Spinal cord (tissue), 10 donors: ENCODE results near the gene PPP1R3F. TPM values are rescaled to one million over a fixed set of nuclear protein-coding genes. Genes with fewer than 3 reads are reported as not detected.
A peak's percentile ranks its signal among the peaks of the same experiment; 100 is the strongest.

ENCODE experiments used
- DNase-seq, 6 donors: peaks; one replicate each; pipeline versions ENCODE4 v3.0.0 to v3.0.0-alpha.2; 2013 to 2015; ENCODE audit warnings: low spot score in 6 of 6, low read depth in 4 of 6
- H3K27ac ChIP-seq: one replicate; pipeline ENCODE4 v1.5.1; 2013; ENCODE audit warnings: low read depth, low read length, control low read depth
- H3K27me3 ChIP-seq: one replicate; pipeline ENCODE4 v1.6.1; 2013; ENCODE audit warnings: low read length; ENCODE audit not compliant: control insufficient read depth, insufficient read depth
- H3K36me3 ChIP-seq: one replicate; pipeline ENCODE4 v1.6.1; 2013; ENCODE audit warnings: low read length; ENCODE audit not compliant: control insufficient read depth, insufficient read depth
- H3K4me1 ChIP-seq: one replicate; pipeline ENCODE4 v1.6.1; 2013; ENCODE audit warnings: low read length; ENCODE audit not compliant: control insufficient read depth, insufficient read depth
- H3K4me3 ChIP-seq: one replicate; pipeline ENCODE4 v1.5.1; 2013; ENCODE audit warnings: low read depth, low read length, control low read depth
- H3K9me3 ChIP-seq: one replicate; pipeline ENCODE4 v1.6.1; 2013; ENCODE audit warnings: low read length; ENCODE audit not compliant: control insufficient read depth, insufficient read depth
- WGBS: methylation state at CpG from one replicate; pipeline ENCODE4 v1.1.5; 2013; ENCODE audit warnings: missing lambda C conversion rate; ENCODE audit not compliant: insufficient coverage; 5-methylcytosine and 5-hydroxymethylcytosine counted together
- polyA plus RNA-seq, 2 donors: library from polyadenylated mRNA; unstranded; fragments of 120-200 nt; gene quantifications; one replicate each; pipeline ENCODE4 v1.2.1, GENCODE V29; 2013; ENCODE audit not compliant: insufficient read length in 2 of 2
- total RNA-seq, 2 donors: library from RNA; depleted of rRNA in 1 of 2; stranded (reverse); fragments of 120-200 nt in 1 of 2; fragments of >200 nt in 1 of 2; gene quantifications; one replicate each; pipeline versions ENCODE4 v1.2.3 to v1.2.4, GENCODE V29; 2013 to 2014
- donor health status: healthy.

Gene PPP1R3F
- total and polyA plus RNA-seq, 4 donors = 13.3 to 25.1 (median 18.8) TPM

DNA sequence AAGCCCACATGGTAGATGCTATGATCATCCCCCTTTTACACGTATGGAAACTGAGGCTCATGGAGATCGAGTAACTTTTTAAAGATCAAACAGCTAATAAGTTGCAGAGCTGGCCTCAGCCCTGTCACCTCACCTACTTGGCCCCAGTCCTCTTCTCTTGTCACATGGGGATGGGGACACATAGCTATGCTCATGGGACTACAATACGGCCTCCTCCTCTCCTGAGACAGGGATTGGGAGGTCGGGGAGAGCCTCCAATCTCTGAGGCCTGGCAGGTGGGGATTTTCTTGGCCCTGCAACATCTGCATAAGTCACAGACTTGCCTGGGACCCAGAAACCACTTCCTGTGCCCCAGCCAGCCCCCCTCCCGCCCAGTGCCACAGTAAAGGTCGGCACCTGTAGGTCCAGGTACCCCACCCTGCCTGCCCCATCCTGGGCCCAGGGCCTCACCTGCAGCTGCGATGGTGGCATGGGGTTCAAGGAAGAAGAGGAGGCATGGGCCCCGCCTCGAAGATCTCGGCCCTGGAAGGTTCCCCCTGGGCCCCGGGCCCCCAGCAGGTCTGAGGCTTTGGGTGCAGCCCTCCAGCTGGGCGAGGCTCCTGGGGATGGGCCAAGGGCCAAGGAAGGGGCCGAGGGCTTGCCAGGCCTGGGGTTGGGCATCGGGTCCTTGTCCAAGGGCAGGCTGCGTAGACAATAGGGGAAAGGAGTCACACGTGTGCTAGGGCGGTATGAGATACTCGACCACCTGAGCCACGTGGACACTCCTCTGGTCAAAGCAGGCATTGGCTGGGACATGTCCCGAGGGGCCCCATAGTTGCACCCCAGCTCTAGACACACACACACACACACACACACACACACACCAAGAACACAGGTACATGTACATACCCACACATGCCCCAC lies 11.5 kb upstream of the PPP1R3F start:
- WGBS = 82% methylated on average over 18 of the region's 20 CpGs
- no peaks in the 10 kb centered on the region for H3K36me3 ChIP-seq
- H3K4me1 ChIP-seq = no peaks in the 10 kb centered on the region
- no peaks in the 10 kb centered on the region for H3K27me3 ChIP-seq
- DNase-seq = no peak
- no peaks in the 10 kb centered on the region for H3K9me3 ChIP-seq
- H3K27ac ChIP-seq = no peak overlapping the region
- no peak overlapping the region for H3K4me3 ChIP-seq

DNA sequence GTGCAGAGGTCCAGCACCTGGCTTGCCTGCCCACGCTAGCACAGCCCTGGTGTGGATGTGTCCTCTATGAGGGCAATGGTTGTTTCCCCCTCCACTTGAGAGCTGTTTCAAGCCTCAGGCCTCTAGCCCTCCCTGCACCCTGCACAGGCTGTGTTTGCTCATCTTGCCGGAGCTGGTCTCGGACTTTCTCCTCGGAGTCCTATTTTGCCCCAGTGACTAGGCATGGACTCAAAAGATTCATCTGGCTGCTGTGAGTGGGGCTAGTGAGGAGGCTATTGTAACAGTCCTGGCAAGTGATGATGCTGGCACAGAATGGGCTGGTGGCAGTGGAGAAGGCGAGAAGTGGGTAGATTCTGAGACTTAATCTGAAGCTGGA lies 10.9 kb upstream of the PPP1R3F start:
- Histone ChIP-seq H3K36me3 (no peaks in the 10 kb centered on the region), H3K4me3 (no peak overlapping the region), H3K4me1 (no peaks in the 10 kb centered on the region), H3K9me3 (no peaks in the 10 kb centered on the region), H3K27me3 (no peaks in the 10 kb centered on the region), H3K27ac (no peak overlapping the region)
- DNase-seq = no peak
- WGBS = 87% methylated on average over 5 of the region's 5 CpGs

- no peak for DNase-seq
- no peaks in the 10 kb centered on the region for H3K36me3 ChIP-seq
- H3K27ac ChIP-seq = no peak overlapping the region
- no peaks in the 10 kb centered on the region for H3K4me1 ChIP-seq
- 96% methylated on average over 16 of the region's 17 CpGs for WGBS
- H3K27me3 ChIP-seq = no peaks in the 10 kb centered on the region
- H3K4me3 ChIP-seq = no peak overlapping the region
- no peaks in the 10 kb centered on the region for H3K9me3 ChIP-seq
Observed at GRCh38 chrX:49260221-49260985, 9.2 kb upstream of the PPP1R3F start.

- H3K27ac ChIP-seq = no peak overlapping the region
- no peaks in the 10 kb centered on the region for H3K9me3 ChIP-seq
- WGBS = no CpG with 5 or more reads among the region's 1 CpG
- DNase-seq = no peak
- no peaks in the 10 kb centered on the region for H3K4me1 ChIP-seq
- H3K4me3 ChIP-seq = no peak overlapping the region
- no peaks in the 10 kb centered on the region for H3K27me3 ChIP-seq
- H3K36me3 ChIP-seq = no peaks in the 10 kb centered on the region
Observed at GRCh38 chrX:49262603-49263002, 7.0 kb upstream of the PPP1R3F start.

DNA sequence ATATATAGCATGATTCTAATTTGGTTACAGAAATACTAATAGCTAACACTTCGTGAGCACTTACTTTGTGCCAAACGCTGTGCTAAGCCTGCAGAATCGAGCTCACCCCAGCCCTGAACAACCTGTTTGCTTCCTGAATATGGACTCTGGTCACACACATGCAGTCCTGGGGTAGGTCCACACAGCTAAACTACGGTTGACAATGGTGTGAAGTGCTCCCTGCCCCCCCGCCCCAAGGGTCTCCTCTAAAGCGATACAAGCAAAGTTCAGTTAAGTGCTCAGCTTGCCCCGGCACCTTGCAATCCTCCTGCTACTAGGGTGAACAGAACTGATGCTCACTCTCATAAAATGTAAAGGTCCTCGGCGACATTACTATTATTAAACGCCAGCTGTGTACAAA lies 6.0 kb upstream of the PPP1R3F start:
- 67% methylated on average over 8 of the region's 10 CpGs for WGBS
- DNase-seq = no peak
- no peaks in the 10 kb centered on the region for H3K36me3 ChIP-seq
- H3K27ac ChIP-seq = no peak overlapping the region
- no peaks in the 10 kb centered on the region for H3K4me1 ChIP-seq
- no peaks in the 10 kb centered on the region for H3K27me3 ChIP-seq
- H3K9me3 ChIP-seq = no peaks in the 10 kb centered on the region
- H3K4me3 ChIP-seq = no peak overlapping the region

GRCh38 chrX:49264460-49264859 lies 5.1 kb upstream of the PPP1R3F start, which contains the start of gene FOXP3:
Gene FOXP3, minus strand, starts transcription at chrX:49264710. Its CDS starts 6,205 bp downstream, at chrX:49258505.
- H3K9me3 ChIP-seq = no peaks in the 10 kb centered on the region
- H3K4me3 ChIP-seq = no peak within 1 kb of the TSS
- H3K4me1 ChIP-seq = no peaks in the 10 kb centered on the region
- no peaks in the 10 kb centered on the region for H3K36me3 ChIP-seq
- DNase-seq = no peak
- no peak within 1 kb of the TSS for H3K27ac ChIP-seq
- no peaks in the 10 kb centered on the region for H3K27me3 ChIP-seq
- no CpG with 5 or more reads among the region's 11 CpGs for WGBS

DNA sequence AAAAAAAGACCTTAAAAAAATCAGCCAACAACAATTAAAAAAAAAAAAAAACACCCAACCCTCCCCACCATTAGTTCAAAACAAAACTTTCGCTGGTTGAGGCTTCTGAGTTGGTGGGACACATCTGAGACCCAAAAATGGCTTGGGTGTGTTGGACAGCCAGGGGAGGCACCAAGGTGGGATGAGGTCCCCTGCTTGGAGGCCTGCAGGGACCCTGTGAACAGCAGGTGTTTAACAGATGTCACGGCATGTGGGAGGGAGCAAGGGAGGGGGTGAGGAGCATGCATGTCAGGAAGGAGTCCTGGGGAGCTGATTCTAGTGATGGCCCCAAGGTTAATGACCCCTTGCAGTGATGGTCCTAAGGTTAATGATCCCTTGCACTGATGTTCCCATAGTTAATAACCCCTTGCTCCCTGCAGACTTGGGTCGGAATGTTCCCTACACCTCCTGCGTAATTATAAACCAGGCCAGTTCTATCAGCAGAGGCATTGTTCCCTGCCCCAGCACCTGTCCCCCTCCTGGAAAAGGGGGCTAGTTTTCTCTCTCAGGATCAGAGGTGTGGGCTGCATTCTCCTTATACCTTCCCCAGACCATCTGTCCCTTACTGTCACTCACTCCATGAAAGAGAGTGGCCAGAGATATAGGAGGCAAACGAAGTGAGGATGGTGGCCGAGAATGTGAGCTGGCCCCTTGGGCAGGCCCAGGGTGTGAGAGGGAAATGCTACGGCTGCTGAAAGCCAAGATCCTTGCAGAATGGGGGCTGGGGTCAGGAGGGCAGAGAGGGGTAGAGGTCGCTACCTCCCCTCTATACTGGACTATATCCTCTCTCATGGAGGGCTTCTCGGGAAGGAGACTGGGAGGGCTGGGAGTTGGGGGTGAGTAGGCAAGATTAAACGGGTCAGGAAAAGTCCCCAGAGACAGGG lies 2.8 kb upstream of the PPP1R3F start:
- no peaks in the 10 kb centered on the region for H3K27me3 ChIP-seq
- H3K4me3 ChIP-seq = no peak overlapping the region
- peaks cover 4% of the 10 kb centered on the region for H3K36me3 ChIP-seq
- no peak for DNase-seq
- H3K9me3 ChIP-seq = no peaks in the 10 kb centered on the region
- H3K27ac ChIP-seq = no peak overlapping the region
- peaks cover 7% of the 10 kb centered on the region for H3K4me1 ChIP-seq
- 63% methylated on average over 4 of the region's 10 CpGs for WGBS

DNA sequence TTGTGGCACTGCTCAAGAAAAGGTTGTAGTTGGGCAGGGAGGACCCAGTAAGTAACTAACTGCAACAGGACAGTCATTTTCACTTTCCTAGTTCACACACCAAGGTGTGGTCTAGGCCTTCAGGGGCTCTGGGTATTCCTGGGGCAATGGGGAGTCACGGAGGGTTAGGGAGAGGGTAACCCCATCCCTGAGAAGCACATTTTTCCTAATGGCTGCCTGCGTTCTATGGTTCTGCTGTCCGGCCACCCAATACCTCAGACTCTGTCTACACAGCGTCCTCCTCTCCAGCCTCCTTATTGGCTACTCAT lies 937 bp upstream of the PPP1R3F start:
- H3K4me1 ChIP-seq = peaks cover 15% of the 10 kb centered on the region
- no peak for DNase-seq
- peaks cover 4% of the 10 kb centered on the region for H3K36me3 ChIP-seq
- no peaks in the 10 kb centered on the region for H3K27me3 ChIP-seq
- H3K27ac ChIP-seq = peak overlapping the region; percentile 92
- no peaks in the 10 kb centered on the region for H3K9me3 ChIP-seq
- 33% methylated on average over 3 of the region's 4 CpGs for WGBS
- H3K4me3 ChIP-seq = peak overlapping the region; percentile 55

GRCh38 chrX:49269010-49269766 lies 405 bp upstream of the PPP1R3F start:
- Histone ChIP-seq H3K27ac (peak overlapping the region; percentile 98), H3K9me3 (no peaks in the 10 kb centered on the region), H3K36me3 (peaks cover 5% of the 10 kb centered on the region), H3K4me1 (peaks cover 15% of the 10 kb centered on the region), H3K4me3 (peak overlapping the region; percentile 68), H3K27me3 (no peaks in the 10 kb centered on the region)
- DNase-seq = peak; percentile 86 to 99 (median 92)
- WGBS = 44% methylated on average over 45 of the region's 45 CpGs
